HUES64 (cell line): Measurements from ENCODE around the gene TRMT11.

ENCODE experiments used
- H3K27ac ChIP-seq: 2 replicates; pipeline ENCODE4 v1.7.0; 2013; ENCODE audit warnings: low read depth, low read length, inconsistent platforms
- H3K27me3 ChIP-seq: 2 replicates; pipeline ENCODE4 v1.6.1; 2013; ENCODE audit warnings: mild to moderate bottlenecking, low read length; ENCODE audit not compliant: insufficient read depth
- H3K36me3 ChIP-seq: 2 replicates; pipeline ENCODE4 v1.6.1; 2013; ENCODE audit warnings: mild to moderate bottlenecking, low read length; ENCODE audit not compliant: insufficient read depth
- H3K4me1 ChIP-seq: 2 replicates; pipeline ENCODE4 v1.6.1; 2013; ENCODE audit warnings: mild to moderate bottlenecking, low read length, moderate library complexity; ENCODE audit not compliant: insufficient read depth
- H3K4me3 ChIP-seq: 2 replicates; pipeline ENCODE4 v1.5.1; 2013; ENCODE audit warnings: mild to moderate bottlenecking, low read length, moderate library complexity
- H3K9ac ChIP-seq: 2 replicates; pipeline ENCODE4 v1.6.1; 2013; ENCODE audit warnings: mild to moderate bottlenecking, low read depth, low read length
- H3K9me3 ChIP-seq: 2 replicates; pipeline ENCODE4 v1.6.1; 2013; ENCODE audit warnings: low read depth, low read length; ENCODE audit not compliant: insufficient read depth
- WGBS: fragments of 150-250, 120-280 bp; methylation state at CpG from one replicate; pipeline ENCODE4 v1.1.7; 2013; ENCODE audit warnings: missing lambda C conversion rate; 5-methylcytosine and 5-hydroxymethylcytosine counted together

TRMT11 gene

DNA sequence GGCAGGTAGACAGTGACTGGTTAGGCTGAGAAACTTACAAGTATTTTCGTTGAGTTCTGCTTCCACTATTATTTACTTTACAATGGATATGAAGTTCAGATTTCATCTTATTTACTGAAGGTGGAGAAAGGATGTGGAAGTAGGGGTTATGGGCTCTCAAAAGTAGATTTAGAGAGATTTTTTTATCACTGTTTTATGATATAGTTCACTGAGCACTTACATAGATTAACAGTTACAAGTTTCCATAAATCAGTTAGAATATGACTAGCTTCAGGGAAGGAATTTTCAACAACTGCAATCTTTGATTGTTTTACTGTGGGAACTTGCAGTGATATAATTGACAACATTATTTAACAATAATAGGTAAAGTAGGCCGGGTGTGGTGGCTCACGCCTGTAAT is 7.2 kb upstream of the TRMT11 start:
- Histone ChIP-seq H3K27me3 (no peaks in the 10 kb centered on the region), H3K27ac (no peak overlapping the region)
- WGBS = 98% methylated on average over 2 of the region's 3 CpGs

GRCh38 chr6:125981571-125982185 is 4.7 kb upstream of the TRMT11 start:
- no peaks in the 10 kb centered on the region for H3K27me3 ChIP-seq
- no peaks in the 10 kb centered on the region for H3K9me3 ChIP-seq
- peaks cover 6% of the 10 kb centered on the region; the same call in 1 of the 2 replicates for H3K4me1 ChIP-seq
- H3K27ac ChIP-seq = no peak overlapping the region
- H3K4me3 ChIP-seq = no peak overlapping the region
- H3K36me3 ChIP-seq = no peaks in the 10 kb centered on the region
- 96% methylated on average over 2 of the region's 2 CpGs for WGBS
- H3K9ac ChIP-seq = no peak overlapping the region

More for the DNA sequence above, 7.2 kb upstream of the TRMT11 start:
- Histone ChIP-seq H3K4me3 (no peak overlapping the region), H3K9ac (no peak overlapping the region), H3K36me3 (peaks cover 7% of the 10 kb centered on the region; the same call in 1 of the 2 replicates), H3K9me3 (no peaks in the 10 kb centered on the region), H3K4me1 (peaks cover 6% of the 10 kb centered on the region; the same call in 1 of the 2 replicates)

DNA sequence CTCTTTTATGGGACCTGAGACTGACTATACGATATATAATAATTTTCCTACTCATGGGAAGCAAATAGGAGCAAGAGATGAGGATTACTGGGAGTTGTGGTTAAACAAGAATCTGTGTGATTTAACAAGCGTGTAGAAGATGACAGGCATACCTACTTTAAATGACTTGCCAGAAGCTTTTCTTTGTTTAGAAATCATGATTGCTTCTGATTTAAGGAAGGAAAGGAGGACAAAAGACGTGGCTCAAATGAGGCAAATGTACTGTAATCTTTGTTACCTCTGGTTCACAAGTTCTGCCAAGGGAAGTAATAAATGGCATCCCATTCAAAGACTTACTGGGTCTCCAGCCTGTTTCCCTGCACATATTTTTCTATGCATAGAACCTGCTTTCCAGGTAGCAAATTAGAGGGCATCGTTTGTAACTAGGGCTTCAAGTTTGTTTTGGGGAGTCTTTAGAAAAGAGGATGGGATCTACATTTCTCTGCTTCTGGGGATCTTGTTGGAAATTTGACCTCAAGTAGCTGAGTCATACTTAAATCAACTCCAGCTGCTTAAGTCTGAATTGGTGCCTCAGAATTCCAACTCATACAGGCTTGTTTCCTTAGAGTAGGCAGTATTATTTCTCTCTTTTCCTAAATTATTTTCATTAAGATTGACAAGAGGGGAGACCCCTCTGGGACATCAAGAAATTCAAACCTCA is 2.9 kb upstream of the TRMT11 start:
- Histone ChIP-seq H3K27me3 (no peaks in the 10 kb centered on the region), H3K9me3 (no peaks in the 10 kb centered on the region), H3K4me3 (no peak overlapping the region), H3K9ac (no peak overlapping the region), H3K36me3 (no peaks in the 10 kb centered on the region), H3K27ac (no peak overlapping the region), H3K4me1 (peaks cover 14% of the 10 kb centered on the region)
- WGBS = 97% methylated on average over 2 of the region's 4 CpGs

DNA sequence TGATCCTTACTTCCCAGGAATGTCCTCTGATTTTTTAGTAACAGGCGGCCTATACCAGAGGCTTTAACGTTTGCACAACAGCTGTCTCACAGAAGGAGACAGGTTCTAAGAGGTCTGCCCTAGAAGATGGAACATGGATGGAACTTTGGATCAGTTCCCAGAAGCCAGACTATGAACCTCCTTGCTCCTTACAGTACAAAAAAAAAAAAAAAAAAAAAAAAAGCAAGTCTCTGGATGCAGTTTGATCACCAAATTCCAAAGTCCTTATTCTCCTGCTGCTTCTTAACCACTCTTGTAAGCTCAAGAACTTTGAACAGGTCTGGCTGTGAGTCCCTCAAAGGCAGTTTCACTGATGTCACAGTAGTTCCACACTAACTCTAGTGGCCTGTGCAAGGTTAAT is 2.0 kb upstream of the TRMT11 start:
- H3K9ac ChIP-seq = no peak overlapping the region
- no peak overlapping the region for H3K27ac ChIP-seq
- no peaks in the 10 kb centered on the region for H3K27me3 ChIP-seq
- no peak overlapping the region for H3K4me3 ChIP-seq
- no peaks in the 10 kb centered on the region for H3K36me3 ChIP-seq
- H3K9me3 ChIP-seq = no peaks in the 10 kb centered on the region
- 91% methylated on average over 2 of the region's 2 CpGs for WGBS
- peaks cover 19% of the 10 kb centered on the region for H3K4me1 ChIP-seq

GRCh38 chr6:125985522-125985921 is 818 bp upstream of the TRMT11 start:
- Histone ChIP-seq H3K4me1 (peaks cover 31% of the 10 kb centered on the region), H3K36me3 (no peaks in the 10 kb centered on the region), H3K9ac (peak overlapping the region; percentile 93), H3K27me3 (no peaks in the 10 kb centered on the region), H3K4me3 (peak overlapping the region; percentile 84), H3K27ac (no peak overlapping the region), H3K9me3 (no peaks in the 10 kb centered on the region)
- 91% methylated on average over 4 of the region's 4 CpGs for WGBS

DNA sequence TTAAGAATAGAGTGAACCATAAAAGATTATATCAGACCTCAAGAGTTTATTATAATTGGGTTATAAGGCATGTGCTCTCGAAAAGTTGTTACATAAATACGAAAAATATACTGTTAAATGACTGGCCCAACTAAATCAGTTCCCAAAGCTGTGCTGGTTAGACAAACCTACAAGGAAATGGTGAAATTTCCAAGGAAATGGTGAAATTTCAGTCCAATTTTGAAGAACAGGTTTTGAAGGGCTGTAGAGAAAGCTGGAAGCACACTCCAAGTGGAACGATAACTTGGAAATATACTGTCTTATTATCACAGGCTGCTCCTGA is 400 bp upstream of the TRMT11 start:
- Histone ChIP-seq H3K4me1 (peaks cover 32% of the 10 kb centered on the region), H3K36me3 (no peaks in the 10 kb centered on the region), H3K9me3 (no peaks in the 10 kb centered on the region), H3K27ac (peak overlapping the region; percentile 82), H3K27me3 (no peaks in the 10 kb centered on the region), H3K9ac (peak overlapping the region; percentile 93), H3K4me3 (peak overlapping the region; percentile 84)
- 12% methylated on average over 3 of the region's 3 CpGs for WGBS

GRCh38 chr6:125987026-125987617 is 782 bp downstream of the TRMT11 start:
- Histone ChIP-seq H3K4me1 (peaks cover 32% of the 10 kb centered on the region), H3K27ac (peak overlapping the region; percentile 82; the same call in 1 of the 2 replicates), H3K9me3 (no peaks in the 10 kb centered on the region), H3K9ac (peak overlapping the region; percentile 93), H3K4me3 (peak overlapping the region; percentile 84), H3K27me3 (no peaks in the 10 kb centered on the region), H3K36me3 (no peaks in the 10 kb centered on the region)
- WGBS = 10% methylated on average over 10 of the region's 10 CpGs

GRCh38 chr6:125988280-125988679 is 1.9 kb downstream of the TRMT11 start:
- H3K4me1 ChIP-seq = peaks cover 30% of the 10 kb centered on the region
- no peaks in the 10 kb centered on the region for H3K36me3 ChIP-seq
- H3K4me3 ChIP-seq = peak overlapping the region; percentile 84
- no peaks in the 10 kb centered on the region for H3K27me3 ChIP-seq
- H3K9ac ChIP-seq = no peak overlapping the region
- H3K27ac ChIP-seq = no peak overlapping the region
- no peaks in the 10 kb centered on the region for H3K9me3 ChIP-seq

DNA sequence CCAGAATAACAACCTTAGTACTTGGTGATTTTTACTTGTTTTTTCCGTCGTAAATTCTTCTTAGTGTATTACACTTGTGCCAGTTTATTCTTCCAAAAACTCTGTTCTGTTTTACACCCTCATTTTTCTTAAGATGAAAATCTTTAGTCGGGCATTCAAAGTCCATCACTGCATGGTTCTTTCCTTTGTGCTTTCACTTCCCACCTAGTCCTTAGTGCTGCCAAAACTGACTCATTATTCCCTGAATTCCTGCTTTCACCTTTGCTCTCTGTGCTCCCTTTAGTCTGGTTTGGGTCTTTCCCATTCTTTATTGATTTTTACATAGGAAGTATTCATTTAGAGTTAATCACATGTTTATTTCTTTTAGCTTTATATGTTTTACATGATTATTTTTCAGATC is 3.3 kb downstream of the TRMT11 start:
- WGBS = 81% methylated on average over 3 of the region's 3 CpGs
- H3K4me1 ChIP-seq = peaks cover 27% of the 10 kb centered on the region
- H3K4me3 ChIP-seq = peak overlapping the region; percentile 21; the same call in 1 of the 2 replicates

DNA sequence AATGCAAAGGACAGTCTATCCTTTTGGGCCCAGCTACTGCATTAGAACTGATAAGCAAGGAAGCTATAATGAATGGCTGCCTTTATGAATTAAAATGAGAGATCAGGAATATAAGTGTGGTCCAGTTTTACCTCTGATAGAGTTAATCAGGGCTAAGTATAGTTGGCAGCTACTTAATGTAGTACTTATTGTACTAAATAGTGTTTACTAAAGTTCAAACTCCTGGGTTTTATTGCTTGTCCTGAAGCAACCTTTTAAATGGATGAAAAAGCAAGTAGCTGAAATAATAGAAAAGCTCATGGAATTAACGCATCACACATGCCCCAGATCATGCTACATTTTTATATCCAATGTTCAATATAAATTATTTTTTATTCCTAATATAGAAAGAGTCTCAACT is 5.3 kb downstream of the TRMT11 start:
- Histone ChIP-seq H3K27ac (no peak overlapping the region), H3K9ac (no peak overlapping the region), H3K36me3 (no peaks in the 10 kb centered on the region), H3K4me3 (no peak overlapping the region), H3K4me1 (peaks cover 27% of the 10 kb centered on the region), H3K27me3 (no peaks in the 10 kb centered on the region), H3K9me3 (no peaks in the 10 kb centered on the region)
- no CpG with 5 or more reads among the region's 1 CpG for WGBS

More for the DNA sequence above, 3.3 kb downstream of the TRMT11 start:
- H3K27me3 ChIP-seq = no peaks in the 10 kb centered on the region
- no peaks in the 10 kb centered on the region for H3K36me3 ChIP-seq
- no peak overlapping the region for H3K27ac ChIP-seq
- H3K9me3 ChIP-seq = no peaks in the 10 kb centered on the region
- no peak overlapping the region for H3K9ac ChIP-seq

DNA sequence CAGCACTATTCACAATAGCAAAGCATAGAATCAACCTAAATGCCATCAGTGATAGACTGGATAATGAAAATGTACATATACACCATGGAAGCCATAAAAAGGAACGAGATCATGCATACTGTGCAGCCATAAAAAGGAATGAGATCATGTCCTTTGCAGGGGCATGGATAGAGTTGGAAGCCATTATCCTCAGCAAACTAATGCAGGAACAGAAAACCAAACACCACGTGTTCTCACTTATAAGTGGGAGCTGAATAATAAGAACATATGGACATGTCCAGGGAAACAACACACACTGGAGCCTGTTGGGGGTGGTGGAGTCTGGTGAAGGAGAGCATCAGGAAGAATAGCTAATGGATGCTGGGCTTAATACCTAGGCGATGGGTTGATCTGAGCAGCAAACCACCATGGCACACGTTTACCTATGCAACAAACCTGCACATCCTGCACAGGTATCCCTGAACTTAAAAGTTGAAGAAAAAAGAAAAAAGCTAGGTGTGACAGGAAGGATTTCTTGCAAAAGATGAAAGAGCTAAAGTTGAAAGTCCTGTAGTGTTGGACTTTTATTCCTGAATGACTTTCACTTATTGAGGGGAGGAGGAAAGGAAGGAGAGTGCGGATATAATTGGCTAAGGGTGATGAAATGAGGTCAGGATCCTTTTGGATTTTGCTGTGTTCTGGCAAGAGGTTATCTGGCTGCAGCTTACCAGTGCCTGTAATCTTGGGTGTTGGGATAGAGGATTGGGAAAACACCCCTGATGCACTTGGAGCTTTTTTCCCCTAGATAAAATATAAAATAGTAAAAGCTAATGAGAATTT is 8.5 kb downstream of the TRMT11 start:
- no peak overlapping the region for H3K27ac ChIP-seq
- no peaks in the 10 kb centered on the region for H3K9me3 ChIP-seq

More for the DNA sequence above, 8.5 kb downstream of the TRMT11 start:
- Histone ChIP-seq H3K27me3 (no peaks in the 10 kb centered on the region), H3K4me1 (peaks cover 8% of the 10 kb centered on the region), H3K4me3 (no peak overlapping the region), H3K36me3 (peaks cover 28% of the 10 kb centered on the region), H3K9ac (no peak overlapping the region)
- WGBS = 90% methylated on average over 5 of the region's 5 CpGs
